IMR-90 (cell line): ENCODE measurements around the gene SLC9A9. TPM values are rescaled to one million over a fixed set of nuclear protein-coding genes. Genes with fewer than 3 reads are reported as not detected.

Experiments used
- ATAC-seq: fragments of 200-7000 bp; cut with Tn5 transposase; 2 replicates; pipeline ENCODE4 v1.9.1; 2020; ENCODE audit warnings: low read depth, mild to moderate bottlenecking, moderate library complexity
- BruUV-seq: library from RNA; stranded (reverse); fragments of 400-500 nt; replicated peaks from 2 replicates; lab custom pipeline; 2021; lab: Mats Ljungman, UMichigan
- CTCF ChIA-PET: fragments of 300-600 bp; formaldehyde crosslinking; extraction: SDS; loops from one replicate; lab custom pipeline; 2021; ENCODE audit warnings: antibody characterized with exemption; lab: Yijun Ruan, JAX
- POLR2A ChIA-PET: fragments of 300-600 bp; sonication (Branson Sonifier 250); formaldehyde crosslinking; loops from one replicate; lab custom pipeline; 2022; ENCODE audit warnings: antibody characterized with exemption; ENCODE audit not compliant: unreplicated experiment; lab: Charles Lee
- DNase-seq: peaks from one replicate; pipeline ENCODE4 v3.0.0; 2013
- H2AFZ ChIP-seq: replicated peaks from 2 replicates; pipeline ENCODE3; 2013; ENCODE audit warnings: low read length, mild to moderate bottlenecking; ENCODE audit not compliant: poor library complexity
- H2AK5ac ChIP-seq: 2 replicates; pipeline ENCODE4 v1.6.1; 2013; ENCODE audit warnings: low read depth, low read length, inconsistent platforms
- H2AK9ac ChIP-seq: replicated peaks from 2 replicates; pipeline ENCODE3; 2013; ENCODE audit warnings: mild to moderate bottlenecking, low read depth, low read length, moderate library complexity; ENCODE audit not compliant: poor library complexity
- H2BK120ac ChIP-seq: 2 replicates; pipeline ENCODE4 v1.6.1; 2013; ENCODE audit warnings: low read depth, low read length, inconsistent platforms
- H2BK15ac ChIP-seq: 3 replicates; pipeline ENCODE4 v1.6.1; 2013; ENCODE audit warnings: low read depth, low read length, inconsistent platforms
- H2BK20ac ChIP-seq: 2 replicates; pipeline ENCODE4 v1.6.1; 2013; ENCODE audit warnings: low read depth, mild to moderate bottlenecking, inconsistent platforms, low read length, moderate library complexity
- H2BK5ac ChIP-seq: 2 replicates; pipeline ENCODE4 v1.6.1; 2013; ENCODE audit warnings: mild to moderate bottlenecking, low read depth, low read length, inconsistent platforms; ENCODE audit not compliant: poor library complexity, severe bottlenecking
- H3K14ac ChIP-seq: replicated peaks from 2 replicates; pipeline ENCODE4 v1.6.1; 2013; ENCODE audit warnings: low read depth, low read length, inconsistent platforms
- H3K18ac ChIP-seq: 2 replicates; pipeline ENCODE4 v1.6.1; 2013; ENCODE audit warnings: low read depth, low read length, control low read depth
- H3K23ac ChIP-seq: 2 replicates; pipeline ENCODE4 v1.6.1; 2013; ENCODE audit warnings: low read depth, low read length, inconsistent platforms
- H3K27ac ChIP-seq: 2 replicates; pipeline ENCODE4 v1.5.1; 2013; ENCODE audit warnings: mild to moderate bottlenecking, control low read depth, low read length; ENCODE audit not compliant: insufficient read depth
- H3K27me3 ChIP-seq: 2 replicates; pipeline ENCODE4 v1.6.1; 2013; ENCODE audit warnings: low read length; ENCODE audit not compliant: control insufficient read depth, insufficient read depth
- H3K36me3 ChIP-seq: 2 replicates; pipeline ENCODE4 v1.6.1; 2013; ENCODE audit warnings: low read length, mixed read lengths; ENCODE audit not compliant: control insufficient read depth, insufficient read depth
- H3K4ac ChIP-seq: 2 replicates; pipeline ENCODE4 v1.6.1; 2013; ENCODE audit warnings: low read depth, low read length, inconsistent platforms
- H3K4me1 ChIP-seq: 2 replicates; pipeline ENCODE4 v1.6.1; 2013; ENCODE audit warnings: low read length, mixed read lengths; ENCODE audit not compliant: control insufficient read depth, insufficient read depth
- H3K4me2 ChIP-seq: 2 replicates; pipeline ENCODE4 v1.6.1; 2013; ENCODE audit warnings: low read depth, mild to moderate bottlenecking, control low read depth, low read length, moderate library complexity
- H3K4me3 ChIP-seq: 2 replicates; pipeline ENCODE4 v1.5.1; 2013; ENCODE audit warnings: low read depth, mild to moderate bottlenecking, control low read depth, low read length, moderate library complexity; ENCODE audit not compliant: insufficient read depth
- H3K56ac ChIP-seq: 2 replicates; pipeline ENCODE4 v1.6.1; 2013; ENCODE audit warnings: low read length, inconsistent platforms; ENCODE audit not compliant: insufficient read depth; ENCODE audit errors: extremely low read depth
- H3K79me1 ChIP-seq, 2 experiments: 2 replicates each; pipeline ENCODE4 v1.6.1; 2013; ENCODE audit warnings: low read length in 2 of 2, inconsistent platforms in 1 of 2, low read depth in 1 of 2
- H3K9ac ChIP-seq: 2 replicates; pipeline ENCODE4 v1.6.1; 2013; ENCODE audit warnings: low read depth, low read length, control low read depth
- H3K9me1 ChIP-seq: 2 replicates; pipeline ENCODE4 v1.6.1; 2013; ENCODE audit warnings: low read length, inconsistent platforms; ENCODE audit not compliant: insufficient read depth
- H3K9me3 ChIP-seq: 2 replicates; pipeline ENCODE4 v1.6.1; 2013; ENCODE audit warnings: low read length; ENCODE audit not compliant: control insufficient read depth, insufficient read depth
- H4K20me1 ChIP-seq: 2 replicates; pipeline ENCODE4 v1.6.1; 2013; ENCODE audit warnings: low read length, inconsistent platforms; ENCODE audit not compliant: insufficient read depth
- H4K5ac ChIP-seq: 2 replicates; pipeline ENCODE4 v1.6.1; 2013; ENCODE audit warnings: mild to moderate bottlenecking, low read depth, low read length, control low read depth
- H4K8ac ChIP-seq, 2 experiments: 2 replicates each; pipeline ENCODE4 v1.6.1; 2013; ENCODE audit warnings: low read depth in 2 of 2, low read length in 2 of 2, control low read depth in 1 of 2, inconsistent platforms in 1 of 2
- H4K91ac ChIP-seq: 2 replicates; pipeline ENCODE4 v1.6.1; 2013; ENCODE audit warnings: low read depth, low read length, inconsistent platforms; ENCODE audit not compliant: insufficient read depth
- BHLHE40 ChIP-seq: fragments of 150-350 bp; IDR thresholded peaks from 2 replicates; pipeline ENCODE4 v1.6.1; 2016; ENCODE audit warnings: mild to moderate bottlenecking, low read depth, low read length
- CEBPB ChIP-seq: IDR thresholded peaks from 2 replicates; pipeline ENCODE4 v1.6.1; 2012; ENCODE audit warnings: low read depth, low read length, improper control_type of control experiment
- CHD1 ChIP-seq: IDR thresholded peaks from 2 replicates; pipeline ENCODE4 v1.6.1; 2012; ENCODE audit warnings: low read depth, low read length, improper control_type of control experiment
- CTCF ChIP-seq: conservative IDR thresholded peaks from 2 replicates; pipeline ENCODE4 v1.5.1; 2012; ENCODE audit warnings: mild to moderate bottlenecking, low read depth, low read length, improper control_type of control experiment
- FOS ChIP-seq: fragments of 150-350 bp; IDR thresholded peaks from 2 replicates; pipeline ENCODE4 v1.6.1; 2016; ENCODE audit warnings: low read depth, low read length
- MAFK ChIP-seq: IDR thresholded peaks from 2 replicates; pipeline ENCODE4 v1.6.1; 2012; ENCODE audit warnings: low read depth, low read length, improper control_type of control experiment
- MAZ ChIP-seq: IDR thresholded peaks from 2 replicates; pipeline ENCODE4 v1.6.1; 2012; ENCODE audit warnings: low read depth, mild to moderate bottlenecking, low read length, improper control_type of control experiment, moderate library complexity, borderline replicate concordance
- MXI1 ChIP-seq: IDR thresholded peaks from 2 replicates; pipeline ENCODE4 v1.6.1; 2012; ENCODE audit warnings: low read depth, mild to moderate bottlenecking, low read length, moderate library complexity, borderline replicate concordance
- NFE2L2 ChIP-seq: fragments of 150-350 bp; IDR thresholded peaks from 2 replicates; pipeline ENCODE4 v1.6.1; 2016; ENCODE audit warnings: low read depth, mild to moderate bottlenecking, low read length
- POLR2A ChIP-seq: IDR thresholded peaks from 2 replicates; pipeline ENCODE4 v1.6.1; 2012; ENCODE audit warnings: mild to moderate bottlenecking, low read depth, low read length
- RAD21 ChIP-seq: IDR thresholded peaks from 2 replicates; pipeline ENCODE4 v1.6.1; 2012; ENCODE audit warnings: low read length, improper control_type of control experiment
- RCOR1 ChIP-seq: IDR thresholded peaks from 2 replicates; pipeline ENCODE4 v1.6.1; 2012; ENCODE audit warnings: mild to moderate bottlenecking, low read length, improper control_type of control experiment; ENCODE audit not compliant: insufficient replicate concordance
- RFX5 ChIP-seq: IDR thresholded peaks from 2 replicates; pipeline ENCODE4 v1.8.0; 2012; ENCODE audit warnings: low read depth, mild to moderate bottlenecking, low read length, moderate library complexity
- SMC3 ChIP-seq: fragments of 150-350 bp; IDR thresholded peaks from 2 replicates; pipeline ENCODE4 v1.6.1; 2016; ENCODE audit warnings: low read depth, mild to moderate bottlenecking, antibody characterized with exemption, low read length, moderate library complexity
- USF2 ChIP-seq: fragments of 150-350 bp; IDR thresholded peaks from 2 replicates; pipeline ENCODE4 v1.6.1; 2017; ENCODE audit warnings: mild to moderate bottlenecking, antibody characterized with exemption, low read length, low read depth
- WGBS, 2 experiments: methylation state at CpG; one replicate each; pipeline versions ENCODE4 v1.1.5 to v1.1.7; 2013; ENCODE audit warnings: missing lambda C conversion rate in 2 of 2; ENCODE audit not compliant: insufficient read length in 1 of 2; ENCODE audit errors: extremely low coverage in 2 of 2; 5-methylcytosine and 5-hydroxymethylcytosine counted together
- dilution Hi-C: fragments of 300-500 bp; cut with HindIII; formaldehyde crosslinking; loops from one replicate; pipeline ENCODE4 v1.14.3; 2018; ENCODE audit warnings: low sequenced_read_pairs; ENCODE audit not compliant: unreplicated experiment
- in situ Hi-C: fragments of 300-500 bp; cut with MboI; formaldehyde crosslinking; loops from 3 replicates; pipeline ENCODE4 v1.14.3; 2019; ENCODE audit warnings: low sequenced_read_pairs, inconsistent platforms, mixed read lengths
- intact Hi-C: fragments of 100-400 bp; cut with micrococcal nuclease; formaldehyde crosslinking; loops from 2 replicates; pipeline ENCODE4 v1.10.0; 2022
- polyA plus RNA-seq, 3 experiments: library from polyadenylated mRNA; depleted of rRNA; stranded (reverse); fragments of >200 nt; gene quantifications; 2 replicates each; pipeline ENCODE4 v1.2.3, GENCODE V29; 2012; ENCODE audit warnings: low replicate concordance in 1 of 3
- total RNA-seq: library from RNA; depleted of rRNA; stranded (reverse); fragments of >200 nt; gene quantifications from 2 replicates; pipeline ENCODE4 v1.2.3, GENCODE V29; 2012
- TF ChIP-seq, protein P1 (sequence below): fragments of 150-350 bp; IDR thresholded peaks from 2 replicates; pipeline ENCODE4 v1.6.1; 2016; ENCODE audit warnings: low read depth, mild to moderate bottlenecking, low read length, moderate library complexity, borderline replicate concordance

The SLC9A9 gene
- total and polyA plus RNA-seq, 2 of the 4 experiments (the other 2 are of a cell fraction), result 1.4 to 2.3 TPM

DNA sequence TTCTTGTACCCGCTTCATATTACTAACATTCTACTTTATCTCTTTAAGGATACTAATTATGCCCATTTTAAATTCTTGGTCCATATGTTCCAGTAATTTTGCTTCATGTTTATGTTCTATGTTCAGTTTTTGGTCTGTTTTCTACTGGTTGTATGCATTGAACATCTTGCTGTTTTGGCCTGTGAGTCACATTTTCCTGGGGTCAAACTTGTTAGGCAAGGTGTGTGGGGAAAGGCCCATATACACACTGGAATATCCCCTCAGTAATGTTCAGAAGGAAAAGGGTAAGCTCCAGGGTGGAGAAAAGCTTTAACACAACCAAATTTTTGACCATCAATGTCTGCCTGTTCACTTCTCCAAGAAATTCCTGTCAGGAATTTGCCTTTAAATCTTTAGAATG, 337.7 kb downstream of the SLC9A9 start:
- H3K4me2 ChIP-seq, result no peak overlapping the region
- no peaks in the 10 kb centered on the region for H4K20me1 ChIP-seq
- H3K4me3 ChIP-seq, result no peak overlapping the region
- TF ChIP-seq MAZ, result no peak
- TF ChIP-seq NFE2L2, result no peak
- no peak for TF ChIP-seq USF2
- TF ChIP-seq MAFK, result no peak
- TF ChIP-seq SMC3, result no peak
- no peak for TF ChIP-seq FOS
- no peak for TF ChIP-seq CTCF
- TF ChIP-seq, protein P1, sequence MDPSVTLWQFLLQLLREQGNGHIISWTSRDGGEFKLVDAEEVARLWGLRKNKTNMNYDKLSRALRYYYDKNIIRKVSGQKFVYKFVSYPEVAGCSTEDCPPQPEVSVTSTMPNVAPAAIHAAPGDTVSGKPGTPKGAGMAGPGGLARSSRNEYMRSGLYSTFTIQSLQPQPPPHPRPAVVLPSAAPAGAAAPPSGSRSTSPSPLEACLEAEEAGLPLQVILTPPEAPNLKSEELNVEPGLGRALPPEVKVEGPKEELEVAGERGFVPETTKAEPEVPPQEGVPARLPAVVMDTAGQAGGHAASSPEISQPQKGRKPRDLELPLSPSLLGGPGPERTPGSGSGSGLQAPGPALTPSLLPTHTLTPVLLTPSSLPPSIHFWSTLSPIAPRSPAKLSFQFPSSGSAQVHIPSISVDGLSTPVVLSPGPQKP, result no peak
- no peak for TF ChIP-seq POLR2A
- no peak for TF ChIP-seq RAD21
- TF ChIP-seq RFX5, result no peak
- TF ChIP-seq MXI1, result no peak
- TF ChIP-seq CEBPB, result no peak
- TF ChIP-seq BHLHE40, result no peak
- TF ChIP-seq CHD1, result no peak
- TF ChIP-seq RCOR1, result no peak
- H3K9me3 ChIP-seq, result no peaks in the 10 kb centered on the region
- H2AK9ac ChIP-seq, result no peak overlapping the region
- H4K5ac ChIP-seq, result no peak overlapping the region
- H4K8ac ChIP-seq, result no peak overlapping the region
- H3K27ac ChIP-seq, result no peak overlapping the region
- H3K9ac ChIP-seq, result no peak overlapping the region
- 54% methylated on average over 1 of the region's 1 CpG; no CpG with 5 or more reads in 1 of the 2 experiments for whole genome bisulfite sequencing, 2 experiments
- H3K4me1 ChIP-seq, result no peaks in the 10 kb centered on the region
- no peak overlapping the region for H2BK15ac ChIP-seq
- no peak for DNase-seq
- dilution Hi-C loops, result no loop called here
- no peak overlapping the region for H2BK120ac ChIP-seq
- no peak overlapping the region for H2AFZ ChIP-seq
- H4K91ac ChIP-seq, result no peak overlapping the region
- no peaks in the 10 kb centered on the region for H3K9me1 ChIP-seq
- intact Hi-C loops, result no loop called here
- no peaks in the 10 kb centered on the region for H3K36me3 ChIP-seq
- no TSS peak for BruUV-seq
- in situ Hi-C loops, result no loop called here
- ATAC-seq, result no peak
- no peak overlapping the region for H3K23ac ChIP-seq
- POLR2A ChIA-PET, result no interaction called here
- no peak overlapping the region for H2AK5ac ChIP-seq
- no peak overlapping the region for H3K4ac ChIP-seq
- no peaks in the 10 kb centered on the region for H3K27me3 ChIP-seq
- CTCF ChIA-PET, result no interaction called here
- H3K56ac ChIP-seq, result no peak overlapping the region
- no peak overlapping the region for H3K14ac ChIP-seq
- H2BK20ac ChIP-seq, result no peak overlapping the region
- no peak overlapping the region for H3K18ac ChIP-seq
- no peaks in the 10 kb centered on the region for H3K79me1 ChIP-seq
- no peak overlapping the region for H2BK5ac ChIP-seq
